ENCODE results near the gene GNAS.

GNAS gene

DNA sequence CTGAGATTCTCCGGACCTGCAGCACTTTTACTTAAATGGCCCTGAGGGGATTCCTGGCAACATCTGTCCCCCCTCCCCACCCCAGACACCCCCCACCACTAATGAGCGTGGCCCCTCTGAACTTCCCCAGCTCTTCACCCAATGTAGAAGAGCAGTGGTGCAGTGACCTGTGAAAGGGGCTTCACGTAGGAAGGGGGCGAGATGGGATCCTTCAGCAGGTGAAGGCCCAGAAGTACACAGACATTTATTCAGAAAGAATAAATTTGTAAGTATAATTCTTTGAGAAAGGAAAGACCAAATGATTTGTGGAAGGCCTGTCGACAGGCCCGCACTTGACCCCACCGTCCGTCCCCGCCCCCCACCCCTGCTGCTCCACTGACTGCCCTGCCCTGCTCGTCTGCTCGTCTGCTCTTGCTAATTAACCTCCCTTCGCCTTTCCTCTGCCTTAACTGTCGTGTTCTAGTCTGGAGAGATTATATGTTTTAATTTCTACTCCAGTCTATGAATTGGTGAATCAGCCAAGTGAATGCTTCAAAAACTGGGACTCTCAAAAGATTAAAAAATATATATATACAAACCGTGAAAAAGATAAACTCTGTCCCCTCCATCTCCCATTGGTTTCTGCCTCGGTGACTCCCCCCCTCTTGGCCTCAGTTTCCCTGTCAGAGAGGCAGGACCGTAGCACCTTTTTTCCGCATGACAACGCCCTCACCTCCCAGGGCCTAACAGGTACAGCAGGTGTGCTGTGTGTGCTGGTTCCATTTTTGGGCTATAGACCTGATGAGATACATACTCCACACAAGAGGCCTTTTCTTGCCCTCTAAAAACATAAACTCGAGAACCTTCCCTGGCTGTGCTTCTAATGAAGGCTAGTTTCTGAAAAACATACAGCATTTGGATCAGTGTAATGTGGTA, 49.2 kb downstream of the GNAS start:
- TF ChIP-seq, protein P1, sequence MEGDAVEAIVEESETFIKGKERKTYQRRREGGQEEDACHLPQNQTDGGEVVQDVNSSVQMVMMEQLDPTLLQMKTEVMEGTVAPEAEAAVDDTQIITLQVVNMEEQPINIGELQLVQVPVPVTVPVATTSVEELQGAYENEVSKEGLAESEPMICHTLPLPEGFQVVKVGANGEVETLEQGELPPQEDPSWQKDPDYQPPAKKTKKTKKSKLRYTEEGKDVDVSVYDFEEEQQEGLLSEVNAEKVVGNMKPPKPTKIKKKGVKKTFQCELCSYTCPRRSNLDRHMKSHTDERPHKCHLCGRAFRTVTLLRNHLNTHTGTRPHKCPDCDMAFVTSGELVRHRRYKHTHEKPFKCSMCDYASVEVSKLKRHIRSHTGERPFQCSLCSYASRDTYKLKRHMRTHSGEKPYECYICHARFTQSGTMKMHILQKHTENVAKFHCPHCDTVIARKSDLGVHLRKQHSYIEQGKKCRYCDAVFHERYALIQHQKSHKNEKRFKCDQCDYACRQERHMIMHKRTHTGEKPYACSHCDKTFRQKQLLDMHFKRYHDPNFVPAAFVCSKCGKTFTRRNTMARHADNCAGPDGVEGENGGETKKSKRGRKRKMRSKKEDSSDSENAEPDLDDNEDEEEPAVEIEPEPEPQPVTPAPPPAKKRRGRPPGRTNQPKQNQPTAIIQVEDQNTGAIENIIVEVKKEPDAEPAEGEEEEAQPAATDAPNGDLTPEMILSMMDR (IDR thresholded peaks at IDR 0.05; ENCODE audit: extremely low read depth, missing control alignments): no peak
- no peak for DNase-seq (ENCODE audit: low spot score)

DNA sequence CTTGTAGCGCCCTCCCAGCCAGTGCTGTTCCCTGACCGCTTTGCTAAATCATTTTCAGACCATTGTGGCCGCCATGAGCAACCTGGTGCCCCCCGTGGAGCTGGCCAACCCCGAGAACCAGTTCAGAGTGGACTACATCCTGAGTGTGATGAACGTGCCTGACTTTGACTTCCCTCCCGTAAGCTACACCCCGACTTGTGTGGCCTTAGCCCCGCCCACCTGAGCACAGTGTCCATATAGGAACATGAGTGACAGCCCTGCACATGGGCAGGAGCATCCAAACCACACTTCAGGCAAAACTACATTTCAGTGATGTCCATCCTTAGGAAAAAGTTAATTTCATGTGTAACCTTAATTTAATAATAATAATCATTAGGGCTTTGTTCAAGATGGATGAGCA, 51.1 kb downstream of the GNAS start:
- TF ChIP-seq, protein P1 (IDR thresholded peaks at IDR 0.05; ENCODE audit: extremely low read depth, missing control alignments): no peak
- DNase-seq (ENCODE audit: low spot score): no peak

DNA sequence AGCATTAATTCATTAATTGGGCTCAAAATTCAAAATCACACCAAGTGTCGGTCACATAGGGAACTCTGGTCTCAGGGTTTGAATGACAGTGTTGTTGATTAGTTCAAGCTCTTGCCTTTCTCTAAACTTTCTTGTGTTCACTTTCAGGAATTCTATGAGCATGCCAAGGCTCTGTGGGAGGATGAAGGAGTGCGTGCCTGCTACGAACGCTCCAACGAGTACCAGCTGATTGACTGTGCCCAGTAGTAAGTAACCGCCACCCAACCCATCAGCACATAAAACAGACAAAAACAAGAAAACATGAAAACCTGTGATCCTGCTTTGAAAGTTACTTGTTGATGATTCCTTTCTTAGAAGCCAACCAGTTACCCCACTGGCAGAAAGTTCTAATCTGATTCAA, 52.7 kb downstream of the GNAS start:
- TF ChIP-seq, protein P1 (IDR thresholded peaks at IDR 0.05; ENCODE audit: extremely low read depth, missing control alignments): no peak
- no peak for DNase-seq (ENCODE audit: low spot score)

DNA sequence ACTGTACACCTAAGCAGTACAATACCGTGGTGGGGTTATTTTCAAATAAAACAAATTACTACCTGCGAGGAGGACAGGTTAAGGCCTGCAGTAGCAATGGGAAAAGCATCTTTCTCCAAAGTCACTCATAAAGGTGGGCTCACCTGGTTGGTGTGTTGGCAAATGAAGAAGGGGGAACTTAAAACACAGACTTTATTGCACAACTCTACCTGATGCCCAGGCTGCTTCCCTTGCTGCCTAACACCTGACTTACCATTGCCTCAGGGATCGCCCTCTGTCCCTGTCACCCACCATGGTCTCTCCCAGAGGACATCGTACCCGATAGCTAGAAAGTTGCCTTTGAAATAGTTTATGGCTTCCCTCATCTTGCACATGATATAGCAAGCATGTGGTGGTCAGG, 53.6 kb downstream of the GNAS start:
- DNase-seq (ENCODE audit: low spot score): no peak
- TF ChIP-seq, protein P1 (IDR thresholded peaks at IDR 0.05; ENCODE audit: extremely low read depth, missing control alignments): no peak

DNA sequence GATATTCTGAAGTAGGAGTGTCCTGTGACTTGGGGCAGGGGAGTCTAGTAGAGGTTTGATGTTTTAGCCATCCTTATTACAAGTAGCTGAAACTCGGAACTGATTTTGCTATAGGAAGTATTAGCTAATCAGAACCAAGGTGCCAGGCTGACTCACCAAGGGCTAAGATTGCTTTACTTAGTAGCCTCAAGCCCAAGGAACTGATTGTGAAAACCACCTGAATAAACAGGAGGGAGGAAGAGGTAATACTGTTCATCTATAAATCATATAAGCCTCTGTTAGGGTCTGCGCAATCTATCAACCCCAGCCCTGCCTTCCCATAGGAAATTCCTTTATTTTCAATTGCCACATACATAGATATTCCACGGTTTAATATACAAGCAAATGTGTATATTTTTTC, 54.4 kb downstream of the GNAS start:
- TF ChIP-seq, protein P1 (IDR thresholded peaks at IDR 0.05; ENCODE audit: extremely low read depth, missing control alignments): no peak
- no peak for DNase-seq (ENCODE audit: low spot score)

DNA sequence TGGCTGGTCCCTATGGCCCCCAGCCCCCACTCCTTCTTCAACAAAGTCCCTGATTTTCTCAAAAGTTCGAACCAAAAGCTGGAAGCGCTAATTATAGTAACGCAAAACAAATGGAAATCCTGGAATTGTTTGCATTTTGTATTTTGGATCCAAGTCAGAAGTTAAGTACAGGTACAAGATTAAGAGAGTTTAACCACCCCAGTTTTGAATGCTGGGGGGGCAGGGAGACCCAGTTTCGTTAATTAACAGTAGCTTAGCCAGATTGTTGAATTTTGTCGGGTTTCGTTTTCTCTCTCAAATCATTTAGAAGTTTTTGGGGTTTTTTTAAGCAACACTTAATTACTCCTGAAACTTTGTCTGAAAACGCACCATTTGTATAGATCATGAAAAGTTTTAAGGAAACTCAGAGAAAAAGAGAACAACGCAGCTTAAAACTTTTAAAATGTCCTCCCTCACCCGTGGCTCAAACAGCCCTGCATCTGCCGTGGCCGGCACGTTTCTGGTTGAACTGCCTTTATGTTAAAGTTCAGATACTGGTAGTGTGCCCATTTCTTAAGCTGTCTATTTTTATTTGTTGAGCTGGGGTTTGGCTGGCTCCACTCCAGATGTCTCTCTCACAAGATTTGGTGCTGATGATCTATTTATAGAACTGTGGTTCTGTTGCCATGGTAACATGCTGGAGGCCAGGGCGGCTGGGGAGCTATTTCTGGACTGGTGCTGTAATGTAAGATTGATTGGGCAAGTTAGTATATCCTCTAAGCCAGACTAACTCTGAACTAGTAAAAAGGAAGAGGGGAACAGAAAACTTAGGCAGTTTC, 55.0 kb downstream of the GNAS start:
- TF ChIP-seq, protein P1 (IDR thresholded peaks at IDR 0.05; ENCODE audit: extremely low read depth, missing control alignments): no peak
- DNase-seq (ENCODE audit: low spot score): peak; percentile 87

DNA sequence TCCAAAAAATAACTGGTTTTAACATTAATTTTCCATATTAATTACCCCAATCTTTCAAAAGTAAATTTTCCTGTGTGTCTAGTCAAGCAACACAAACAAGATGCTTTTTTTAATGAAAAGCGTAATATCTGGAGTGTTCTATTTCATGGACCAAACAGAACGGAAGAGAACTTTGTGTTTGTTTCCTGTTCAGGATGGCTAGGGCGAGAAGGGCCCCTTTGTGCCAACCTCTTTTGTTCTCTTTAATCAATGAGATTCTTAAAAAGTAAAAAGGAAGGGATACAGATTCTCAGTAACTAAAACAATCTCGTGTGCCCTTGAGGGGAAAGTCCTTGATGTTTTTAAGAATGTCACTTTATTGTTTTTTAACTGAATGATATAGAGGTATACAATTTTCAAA, 55.7 kb downstream of the GNAS start:
- TF ChIP-seq, protein P1 (IDR thresholded peaks at IDR 0.05; ENCODE audit: extremely low read depth, missing control alignments): no peak
- DNase-seq (ENCODE audit: low spot score): no peak

All from GM20000 (cell line).